Measurements from ENCODE around the gene OVAAL.

The OVAAL gene

GRCh38 chr1:180563026-180563827, 4.5 kb downstream of the OVAAL start:
- peak overlapping the region; percentile 2; the same call in 1 of the 2 replicates for H3K27ac ChIP-seq

GRCh38 chr1:180565121-180565871, 6.5 kb downstream of the OVAAL start:
- TF ChIP-seq ZFX (IDR thresholded peaks at IDR 0.05) (no peak), CTCF (conservative IDR thresholded peaks at IDR 0.05) (no peak)
- peak overlapping the region; percentile 11; the same call in 1 of the 2 replicates for H3K27ac ChIP-seq

More at GRCh38 chr1:180563026-180563827, 4.5 kb downstream of the OVAAL start:
- TF ChIP-seq CTCF (conservative IDR thresholded peaks at IDR 0.05) (no peak), ZFX (IDR thresholded peaks at IDR 0.05) (no peak)

- TF ChIP-seq ZFX (IDR thresholded peaks at IDR 0.05), result no peak
- no peak for TF ChIP-seq CTCF (conservative IDR thresholded peaks at IDR 0.05)
- no peak overlapping the region for H3K27ac ChIP-seq
Measured at GRCh38 chr1:180566026-180566425, 7.3 kb downstream of the OVAAL start.

GRCh38 chr1:180566495-180566894, 7.7 kb downstream of the OVAAL start:
- H3K27ac ChIP-seq, result no peak overlapping the region
- TF ChIP-seq CTCF (conservative IDR thresholded peaks at IDR 0.05), result no peak
- TF ChIP-seq ZFX (IDR thresholded peaks at IDR 0.05), result no peak

GRCh38 chr1:180567654-180568053, 8.9 kb downstream of the OVAAL start:
- H3K27ac ChIP-seq, result no peak overlapping the region
- TF ChIP-seq CTCF (conservative IDR thresholded peaks at IDR 0.05) (no peak), ZFX (IDR thresholded peaks at IDR 0.05) (no peak)

- H3K27ac ChIP-seq, result no peak overlapping the region
- TF ChIP-seq ZFX (IDR thresholded peaks at IDR 0.05) (no peak), CTCF (conservative IDR thresholded peaks at IDR 0.05) (no peak)
Measured at GRCh38 chr1:180568184-180568583, 9.4 kb downstream of the OVAAL start.
